Spleen (tissue), 11 donors: ENCODE measurements around the gene WT1. TPM values are rescaled to one million over a fixed set of nuclear protein-coding genes. Genes with fewer than 3 reads are reported as not detected.
A peak's percentile ranks its signal among the peaks of the same experiment; 100 is the strongest.

Experiments used
- DNase-seq: peaks from one replicate; pipeline ENCODE4 v3.0.0-alpha.2; 2020
- H3K27ac ChIP-seq, 8 donors: fragments of 200-600 bp; sonication (generic) in 7 of 8; 1 replicate in 4 of 8; 2 replicates in 4 of 8; pipeline versions ENCODE4 v1.5.0 to v1.8.0; 2016 to 2021; ENCODE audit warnings: inconsistent platforms in 4 of 8, mild to moderate bottlenecking in 4 of 8, moderate library complexity in 1 of 8
- H3K27me3 ChIP-seq, 7 donors: fragments of 200-600 bp; sonication (generic) in 6 of 7; replicated peaks in 1 of 7; 1 replicate in 4 of 7; 2 replicates in 3 of 7; pipeline versions ENCODE4 v1.5.0 to v1.8.0; 2016 to 2021; ENCODE audit warnings: inconsistent platforms in 3 of 7, mild to moderate bottlenecking in 1 of 7
- H3K36me3 ChIP-seq, 6 donors: fragments of 200-600 bp; sonication (generic) in 5 of 6; 1 replicate in 4 of 6; 2 replicates in 2 of 6; pipeline versions ENCODE4 v1.5.0 to v1.8.0; 2016 to 2021; ENCODE audit warnings: inconsistent platforms in 2 of 6
- H3K4me1 ChIP-seq, 6 donors: fragments of 200-600 bp; sonication (generic) in 5 of 6; 1 replicate in 3 of 6; 2 replicates in 3 of 6; pipeline versions ENCODE4 v1.5.0 to v1.8.0; 2016 to 2021; ENCODE audit warnings: inconsistent platforms in 3 of 6
- H3K4me3 ChIP-seq, 8 donors: fragments of 200-600 bp; sonication (generic) in 7 of 8; 1 replicate in 4 of 8; 2 replicates in 4 of 8; pipeline versions ENCODE4 v1.5.0 to v1.8.0; 2016 to 2021; ENCODE audit warnings: inconsistent platforms in 4 of 8, mild to moderate bottlenecking in 4 of 8, moderate library complexity in 2 of 8
- H3K9me3 ChIP-seq, 8 donors: fragments of 200-600 bp; sonication (generic) in 7 of 8; 1 replicate in 4 of 8; 2 replicates in 4 of 8; pipeline versions ENCODE4 v1.5.0 to v1.8.0; 2016 to 2021; ENCODE audit warnings: inconsistent platforms in 4 of 8
- POLR2A ChIP-seq, 3 donors: fragments of 450-650 bp; IDR thresholded peaks; one replicate each; pipeline ENCODE4 v1.5.1; 2017; ENCODE audit warnings: antibody characterized with exemption in 3 of 3, mild to moderate bottlenecking in 1 of 3
- POLR2AphosphoS5 ChIP-seq, 3 donors: sonication (generic); formaldehyde crosslinking; IDR thresholded peaks; one replicate each; pipeline ENCODE4 v1.5.1; 2017; ENCODE audit warnings: antibody characterized with exemption in 3 of 3
- WGBS, 5 donors: extraction: QIAGEN DNeasy Blood & Tissue Kit in 3 of 5; methylation state at CpG; one replicate each; pipeline versions ENCODE4 v1.1.5 to v1.1.7; 2013 to 2018; 5-methylcytosine and 5-hydroxymethylcytosine counted together
- intact Hi-C: fragments of 100-400 bp; cut with DNase I; formaldehyde crosslinking; loops from one replicate; pipeline ENCODE4 v1.15.0; 2023; ENCODE audit warnings: low total_unique reads
- polyA plus RNA-seq, 3 donors: library from polyadenylated mRNA; stranded (reverse); fragments of 200-250 nt; gene quantifications; one replicate each; pipeline ENCODE4 v1.2.1, GENCODE V29; 2013
- total RNA-seq, 7 donors: library from RNA; depleted of rRNA in 3 of 7; stranded (reverse); fragments of >200 nt in 3 of 7; fragmentation: NEBNext Ultra II Directional in 4 of 7; extraction: Animal tissue kit (Norgen Biotek cat#: 25700) in 4 of 7; gene quantifications; one replicate each; pipeline versions ENCODE4 v1.1.0 to v1.2.1, GENCODE V29; 2016 to 2021
- TF ChIP-seq, protein P1 (sequence below), 11 experiments: fragments of 200-600 bp in 7 of 11; fragments of 450-650 bp in 4 of 11; sonication (generic) in 4 of 11; IDR thresholded peaks in 8 of 11; conservative IDR thresholded peaks in 3 of 11; 1 replicate in 7 of 11; 2 replicates in 4 of 11; pipeline versions ENCODE4 v1.4.0 to v1.8.0; 2016 to 2021; ENCODE audit warnings: antibody characterized with exemption in 11 of 11, inconsistent platforms in 4 of 11, mild to moderate bottlenecking in 1 of 11
- donor health status: healthy with polysubstance abuse.
- donor health status: DM: no; HTN: no; CAD: no; lungs with moderate emphysema.
- donor health status: DM: no; HTN: no; CAD: no.
- donor health status: Bipolar disorder and iron deficiency.
- donor health status: healthy.
- donor health status: DM: no; HTN: no; CAD: no.
- donor health status: DM: yes; HTN: yes; CAD: no.

WT1 gene
- total and polyA plus RNA-seq, 10 donors, result 1.6 to 53.0 (median 26.8) TPM

GRCh38 chr11:32396991-32397390 lies 38.3 kb downstream of the WT1 start:
- no peak for DNase-seq
- no peak overlapping the region for H3K4me3 ChIP-seq
- H3K27me3 ChIP-seq, result no peaks in the 10 kb centered on the region
- peaks cover 0 to 6% (median 0%) of the 10 kb centered on the region in 6 donors for H3K36me3 ChIP-seq
- peaks cover 0 to 4% (median 0%) of the 10 kb centered on the region in 8 donors for H3K9me3 ChIP-seq
- TF ChIP-seq, protein P1, sequence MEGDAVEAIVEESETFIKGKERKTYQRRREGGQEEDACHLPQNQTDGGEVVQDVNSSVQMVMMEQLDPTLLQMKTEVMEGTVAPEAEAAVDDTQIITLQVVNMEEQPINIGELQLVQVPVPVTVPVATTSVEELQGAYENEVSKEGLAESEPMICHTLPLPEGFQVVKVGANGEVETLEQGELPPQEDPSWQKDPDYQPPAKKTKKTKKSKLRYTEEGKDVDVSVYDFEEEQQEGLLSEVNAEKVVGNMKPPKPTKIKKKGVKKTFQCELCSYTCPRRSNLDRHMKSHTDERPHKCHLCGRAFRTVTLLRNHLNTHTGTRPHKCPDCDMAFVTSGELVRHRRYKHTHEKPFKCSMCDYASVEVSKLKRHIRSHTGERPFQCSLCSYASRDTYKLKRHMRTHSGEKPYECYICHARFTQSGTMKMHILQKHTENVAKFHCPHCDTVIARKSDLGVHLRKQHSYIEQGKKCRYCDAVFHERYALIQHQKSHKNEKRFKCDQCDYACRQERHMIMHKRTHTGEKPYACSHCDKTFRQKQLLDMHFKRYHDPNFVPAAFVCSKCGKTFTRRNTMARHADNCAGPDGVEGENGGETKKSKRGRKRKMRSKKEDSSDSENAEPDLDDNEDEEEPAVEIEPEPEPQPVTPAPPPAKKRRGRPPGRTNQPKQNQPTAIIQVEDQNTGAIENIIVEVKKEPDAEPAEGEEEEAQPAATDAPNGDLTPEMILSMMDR (IDR thresholded peaks at IDR 0.05 in 8 of 11, conservative IDR thresholded peaks at IDR 0.05 in 3 of 11), result no peak
- TF ChIP-seq POLR2AphosphoS5 (IDR thresholded peaks at IDR 0.05), result no peak
- no peak for TF ChIP-seq POLR2A (IDR thresholded peaks at IDR 0.05)
- intact Hi-C loops, result no loop called here
- peaks cover 0 to 4% (median 0%) of the 10 kb centered on the region in 6 donors for H3K4me1 ChIP-seq
- 64 to 88% (median 73%) methylated on average over 4 of the region's 4 CpGs for WGBS, 5 donors
- H3K27ac ChIP-seq, result no peak overlapping the region

GRCh38 chr11:32396331-32396730 lies 39.0 kb downstream of the WT1 start:
- no peak overlapping the region for H3K4me3 ChIP-seq
- H3K27me3 ChIP-seq, result no peaks in the 10 kb centered on the region
- 42 to 70% (median 64%) methylated on average over 7 of the region's 7 CpGs for WGBS, 5 donors
- no peak overlapping the region for H3K27ac ChIP-seq
- intact Hi-C loops, result no loop called here
- peaks cover 0 to 4% (median 0%) of the 10 kb centered on the region in 8 donors for H3K9me3 ChIP-seq
- no peak for TF ChIP-seq POLR2AphosphoS5 (IDR thresholded peaks at IDR 0.05)
- TF ChIP-seq, protein P1 (IDR thresholded peaks at IDR 0.05 in 8 of 11, conservative IDR thresholded peaks at IDR 0.05 in 3 of 11), result no peak
- H3K4me1 ChIP-seq, result peaks cover 0 to 4% (median 0%) of the 10 kb centered on the region in 6 donors
- no peak for DNase-seq
- H3K36me3 ChIP-seq, result peaks cover 0 to 6% (median 0%) of the 10 kb centered on the region in 6 donors

DNA sequence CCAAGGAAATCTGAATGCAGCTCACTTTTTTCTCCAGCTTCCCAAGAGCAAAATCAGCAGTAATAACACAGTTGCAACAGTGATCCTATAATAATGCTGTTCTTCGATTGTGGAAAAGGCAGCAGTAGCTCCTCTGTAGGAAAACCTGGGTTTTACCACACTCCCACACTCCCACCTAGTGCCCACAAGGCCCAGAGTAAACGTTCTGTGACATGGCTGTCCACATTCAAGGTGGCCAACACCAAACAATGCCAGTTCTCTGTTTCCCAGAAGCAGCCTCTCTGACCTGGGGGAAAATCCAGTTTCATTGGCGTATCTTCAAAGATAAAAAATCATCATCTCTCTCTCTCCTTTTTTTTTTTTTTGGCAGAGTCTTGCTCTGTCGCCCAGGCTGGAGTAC lies 40.2 kb downstream of the WT1 start:
- TF ChIP-seq POLR2AphosphoS5 (IDR thresholded peaks at IDR 0.05) (no peak), POLR2A (IDR thresholded peaks at IDR 0.05) (no peak)
- TF ChIP-seq, protein P1 (IDR thresholded peaks at IDR 0.05 in 8 of 11, conservative IDR thresholded peaks at IDR 0.05 in 3 of 11), result no peak
- H3K4me1 ChIP-seq, result peaks cover 0 to 4% (median 0%) of the 10 kb centered on the region in 6 donors
- H3K9me3 ChIP-seq, result no peaks in the 10 kb centered on the region
- H3K36me3 ChIP-seq, result peaks cover 0 to 6% (median 0%) of the 10 kb centered on the region in 6 donors
- WGBS, 5 donors, result 57 to 72% (median 66%) methylated on average over 4 of the region's 4 CpGs
- H3K27me3 ChIP-seq, result no peaks in the 10 kb centered on the region
- no peak for DNase-seq
- no peak overlapping the region for H3K4me3 ChIP-seq
- no peak overlapping the region for H3K27ac ChIP-seq
- intact Hi-C loops, result no loop called here

GRCh38 chr11:32392840-32393239 lies 42.5 kb downstream of the WT1 start:
- H3K4me1 ChIP-seq, result peaks cover 0 to 4% (median 0%) of the 10 kb centered on the region in 6 donors
- TF ChIP-seq POLR2A (IDR thresholded peaks at IDR 0.05) (no peak), POLR2AphosphoS5 (IDR thresholded peaks at IDR 0.05) (no peak)
- TF ChIP-seq, protein P1 (IDR thresholded peaks at IDR 0.05 in 8 of 11, conservative IDR thresholded peaks at IDR 0.05 in 3 of 11), result no peak
- H3K4me3 ChIP-seq, result no peak overlapping the region
- intact Hi-C loops, result no loop called here
- 68 to 82% (median 76%) methylated on average over 2 of the region's 2 CpGs for WGBS, 5 donors
- no peak for DNase-seq
- no peaks in the 10 kb centered on the region for H3K27me3 ChIP-seq
- H3K9me3 ChIP-seq, result no peaks in the 10 kb centered on the region
- H3K27ac ChIP-seq, result peak overlapping the region in 4 of 8 donors; percentile 2 to 18 (median 8)
- H3K36me3 ChIP-seq, result no peaks in the 10 kb centered on the region
